Psoas muscle (tissue), 8 donors: Measurements from ENCODE around the gene MASP2. TPM values are rescaled to one million over a fixed set of nuclear protein-coding genes. Genes with fewer than 3 reads are reported as not detected.
A peak's percentile ranks its signal among the peaks of the same experiment; 100 is the strongest.

Source experiments
- ATAC-seq, 4 donors: fragments of 200-7000 bp; cut with Tn5 transposase; one replicate each; pipeline ENCODE4 v1.9.1; 2020; ENCODE audit warnings: moderate library complexity in 3 of 4, mild to moderate bottlenecking in 2 of 4
- DNase-seq, 2 donors: peaks; one replicate each; pipeline ENCODE4 v3.0.0-alpha.2; 2020
- H3K27ac ChIP-seq: fragments of 200-600 bp; one replicate; pipeline ENCODE4 v1.8.0; 2022
- H3K27me3 ChIP-seq, 3 donors: fragments of 200-600 bp in 1 of 3; one replicate each; pipeline versions ENCODE4 v1.6.1 to v1.8.0; 2013 to 2022; ENCODE audit warnings: low read length in 2 of 3, mild to moderate bottlenecking in 2 of 3, moderate library complexity in 1 of 3; ENCODE audit not compliant: insufficient read depth in 3 of 3
- H3K36me3 ChIP-seq, 2 donors: fragments of 200-600 bp in 1 of 2; one replicate each; pipeline versions ENCODE4 v1.6.1 to v1.8.0; 2013 to 2022; ENCODE audit warnings: low read depth in 1 of 2, mild to moderate bottlenecking in 1 of 2, moderate library complexity in 1 of 2; ENCODE audit not compliant: insufficient read depth in 1 of 2
- H3K4me1 ChIP-seq: fragments of 200-600 bp; one replicate; pipeline ENCODE4 v1.8.0; 2022
- H3K4me3 ChIP-seq: fragments of 200-600 bp; one replicate; pipeline ENCODE4 v1.8.0; 2022; ENCODE audit warnings: mild to moderate bottlenecking
- H3K9me3 ChIP-seq: fragments of 200-600 bp; one replicate; pipeline ENCODE4 v1.8.0; 2022
- CTCF ChIP-seq: fragments of 200-600 bp; IDR thresholded peaks from one replicate; pipeline ENCODE4 v1.8.0; 2022; ENCODE audit warnings: antibody characterized with exemption
- WGBS, 3 donors: extraction: QIAGEN DNeasy Blood & Tissue Kit; methylation state at CpG; one replicate each; pipeline versions ENCODE4 v1.1.6 to v1.1.7; 2013; 5-methylcytosine and 5-hydroxymethylcytosine counted together
- intact Hi-C, 2 donors: fragments of 100-400 bp; cut with DNase I; formaldehyde crosslinking; loops; one replicate each; pipeline versions ENCODE4 v1.11.0 to v1.14.2; 2022
- polyA plus RNA-seq, 3 donors: library from polyadenylated mRNA; stranded (reverse); fragments of 200-250 nt; gene quantifications; one replicate each; pipeline ENCODE4 v1.2.3, GENCODE V29; 2013
- total RNA-seq, 4 donors: library from RNA; stranded (reverse); fragmentation: NEBNext Ultra II Directional in 2 of 4; extraction: Animal tissue kit (Norgen Biotek cat#: 25700) in 2 of 4; gene quantifications; one replicate each; pipeline versions ENCODE4 v1.2.1 to v1.2.4, GENCODE V29; 2021 to 2023
- donor health status: healthy with polysubstance abuse.
- donor health status: DM: no; HTN: no; CAD: no; lungs with moderate emphysema.
- donor health status: Bipolar disorder and iron deficiency.
- donor health status: healthy.
- donor health status: DM: yes; HTN: yes; CAD: no.
- donor health status: DM: no; HTN: no; CAD: no.
- donor health status: DM: no; HTN: no; CAD: no.
- donor health status: DM: yes; HTN: yes; CAD: no.

The MASP2 gene
- total and polyA plus RNA-seq, 7 donors: 0.03 TPM; not detected in 6

- ATAC-seq (peak in 2 of 4 donors; percentile 2), DNase-seq (no peak)
- no peaks in the 10 kb centered on the region for H3K9me3 ChIP-seq
- peak overlapping the region; percentile 97 for H3K27ac ChIP-seq
- intact Hi-C loops: loop anchor here in 1 of 2 donors (10.0 kb wide), 1 partner anchor 48 kb away; no protein-coding TSS in a partner anchor
- H3K36me3 ChIP-seq: peaks cover 4 to 50% of the 10 kb centered on the region in 2 donors
- TF ChIP-seq CTCF: no peak
- no peaks in the 10 kb centered on the region for H3K27me3 ChIP-seq
- WGBS, 3 donors: 1 to 3% (median 2%) methylated on average over 11 of the region's 11 CpGs
- H3K4me1 ChIP-seq: peaks cover 37% of the 10 kb centered on the region
- H3K4me3 ChIP-seq: peak overlapping the region; percentile 93
Measured at GRCh38 chr1:11013160-11013531, 33.9 kb downstream of the MASP2 start.

- H3K36me3 ChIP-seq: peaks cover 4 to 43% of the 10 kb centered on the region in 2 donors
- H3K27ac ChIP-seq: peak within 1 kb of the TSS; percentile 97
- intact Hi-C loops: loop anchor here in 1 of 2 donors (10.0 kb wide), 1 partner anchor 48 kb away; no protein-coding TSS in a partner anchor
- H3K9me3 ChIP-seq: no peaks in the 10 kb centered on the region
- peak within 1 kb of the TSS; percentile 93 for H3K4me3 ChIP-seq
- ATAC-seq: peak; percentile 93 to 96 (median 96)
- TF ChIP-seq CTCF: no peak
- WGBS, 3 donors: 0 to 1% (median 0%) methylated on average over 85 to 94 of the region's 94 CpGs
- H3K27me3 ChIP-seq: no peaks in the 10 kb centered on the region
- peaks cover 37% of the 10 kb centered on the region for H3K4me1 ChIP-seq
- DNase-seq: peak; percentile 90 to 95
Measured at GRCh38 chr1:11012260-11013159, 34.5 kb downstream of the MASP2 start, which contains the start of gene TARDBP. TSS of gene TARDBP (plus strand) at chr1:11012654. CDS start at chr1:11013728, 1,074 bp downstream.

GRCh38 chr1:11000526-11000925 lies 46.5 kb downstream of the MASP2 start:
- Histone ChIP-seq H3K27ac (no peak overlapping the region), H3K4me3 (no peak overlapping the region), H3K4me1 (no peaks in the 10 kb centered on the region), H3K9me3 (peaks cover 9% of the 10 kb centered on the region), H3K27me3 (no peaks in the 10 kb centered on the region), H3K36me3 (no peaks in the 10 kb centered on the region)
- 78 to 100% (median 98%) methylated on average over 1 of the region's 1 CpG for WGBS, 3 donors
- no peak for TF ChIP-seq CTCF
- DNase-seq: no peak
- no peak for ATAC-seq
- intact Hi-C loops: no loop called here

GRCh38 chr1:10996100-10996499 lies 50.9 kb downstream of the MASP2 start:
- Histone ChIP-seq H3K27me3 (no peaks in the 10 kb centered on the region), H3K36me3 (no peaks in the 10 kb centered on the region), H3K4me1 (no peaks in the 10 kb centered on the region), H3K27ac (no peak overlapping the region), H3K9me3 (peaks cover 9% of the 10 kb centered on the region), H3K4me3 (no peak overlapping the region)
- no peak for TF ChIP-seq CTCF
- 27 to 56% (median 32%) methylated on average over 3 of the region's 3 CpGs for WGBS, 3 donors
- DNase-seq (no peak), ATAC-seq (peak in 3 of 4 donors; percentile 78 to 86 (median 79))
- intact Hi-C loops: no loop called here
